NCI-H146 treated with DMSO at 0.1 percent for 48 hours (cell line): ENCODE measurements around the gene CMIP.

Experiments
- DNase-seq: peaks from one replicate; lab custom pipeline; 2025; ENCODE audit not compliant: unreplicated experiment; lab: John Stamatoyannopoulos, UW

The CMIP gene

GRCh38 chr16:81492965-81493754, 48.6 kb downstream of the CMIP start:
- DNase-seq, result no peak

DNA sequence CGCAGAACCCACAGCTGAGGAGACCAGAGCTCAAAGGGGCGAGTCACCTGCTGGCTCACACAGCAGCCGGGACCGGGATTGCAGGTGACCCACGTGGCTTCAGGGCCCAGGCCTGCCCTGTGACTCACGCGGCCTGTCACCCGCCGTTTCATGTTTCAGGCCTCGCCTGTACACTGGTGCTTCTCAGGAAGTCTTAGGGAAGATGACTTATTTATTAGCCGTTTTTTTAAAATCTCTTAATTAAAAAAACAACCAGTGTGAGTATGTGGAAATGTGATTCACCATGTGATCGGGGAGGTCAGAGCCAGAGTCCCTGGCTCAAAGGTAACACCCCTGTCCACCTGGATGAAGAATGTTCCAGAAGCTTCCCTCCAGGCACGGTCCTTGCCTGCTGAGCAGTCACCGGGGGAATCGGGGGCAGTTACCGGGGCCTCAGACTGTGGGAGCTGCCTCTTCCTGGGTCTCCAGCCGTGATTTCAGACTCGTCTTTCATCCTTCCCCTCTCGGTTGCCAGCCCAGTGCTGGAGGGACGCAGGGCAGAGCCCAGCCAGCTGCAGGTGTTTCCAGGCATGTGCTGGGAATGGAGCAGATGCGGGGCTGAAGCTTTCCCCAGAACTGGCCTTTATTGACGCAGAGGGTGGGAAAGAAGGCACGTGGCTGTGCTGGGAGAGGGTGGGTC, 49.3 kb downstream of the CMIP start:
- no peak for DNase-seq

- no peak for DNase-seq
These were observed 49.8 kb downstream of the CMIP start for GRCh38 chr16:81494434-81494806.

- no peak for DNase-seq
These were observed 50.3 kb downstream of the CMIP start for GRCh38 chr16:81494888-81495287.

- no peak for DNase-seq
These were observed 51.0 kb downstream of the CMIP start for GRCh38 chr16:81495321-81496234.

GRCh38 chr16:81496321-81496720, 51.7 kb downstream of the CMIP start:
- DNase-seq, result no peak

DNA sequence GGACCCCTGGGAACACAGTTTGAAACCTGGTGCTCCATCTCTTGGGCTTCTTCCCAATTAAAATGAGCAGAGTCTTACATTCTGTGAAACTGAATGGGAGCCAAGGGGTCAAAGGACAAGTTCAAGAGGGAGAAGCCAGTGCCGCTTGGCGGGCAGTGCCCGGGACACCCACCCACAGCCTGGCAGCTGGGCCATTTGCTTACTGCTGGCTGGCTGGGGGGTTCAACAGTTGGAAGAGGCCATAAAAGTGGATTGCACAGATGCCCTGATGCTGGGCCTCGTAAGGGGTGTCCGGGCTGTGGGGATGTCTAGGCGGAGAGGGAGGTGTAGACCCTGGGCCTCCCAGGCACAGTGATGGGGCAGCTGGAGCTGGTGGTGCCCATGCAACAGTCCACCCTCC, 52.1 kb downstream of the CMIP start:
- DNase-seq, result no peak

DNA sequence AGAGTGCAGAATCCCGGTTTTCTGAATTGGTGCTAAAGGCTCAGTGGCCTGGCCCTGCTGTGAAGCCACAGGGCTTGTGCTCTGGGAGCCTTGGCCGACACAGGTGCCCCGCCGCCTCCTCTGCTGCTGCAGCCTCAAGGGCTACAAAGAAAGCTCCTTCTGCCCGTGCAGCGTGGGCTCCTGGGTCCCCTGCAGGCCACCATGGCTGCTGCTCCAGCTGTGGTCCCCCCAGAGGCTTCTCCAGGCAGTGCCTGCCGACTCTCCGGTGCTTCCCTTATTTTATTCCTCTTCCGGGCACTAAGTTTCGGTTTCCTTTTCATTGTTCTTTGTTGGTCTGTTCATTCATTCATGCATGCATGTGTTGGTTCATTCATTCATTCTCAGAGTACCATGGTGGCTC, 53.1 kb downstream of the CMIP start:
- DNase-seq, result no peak

- no peak for DNase-seq
These were observed 53.7 kb downstream of the CMIP start for GRCh38 chr16:81498351-81498750.

DNA sequence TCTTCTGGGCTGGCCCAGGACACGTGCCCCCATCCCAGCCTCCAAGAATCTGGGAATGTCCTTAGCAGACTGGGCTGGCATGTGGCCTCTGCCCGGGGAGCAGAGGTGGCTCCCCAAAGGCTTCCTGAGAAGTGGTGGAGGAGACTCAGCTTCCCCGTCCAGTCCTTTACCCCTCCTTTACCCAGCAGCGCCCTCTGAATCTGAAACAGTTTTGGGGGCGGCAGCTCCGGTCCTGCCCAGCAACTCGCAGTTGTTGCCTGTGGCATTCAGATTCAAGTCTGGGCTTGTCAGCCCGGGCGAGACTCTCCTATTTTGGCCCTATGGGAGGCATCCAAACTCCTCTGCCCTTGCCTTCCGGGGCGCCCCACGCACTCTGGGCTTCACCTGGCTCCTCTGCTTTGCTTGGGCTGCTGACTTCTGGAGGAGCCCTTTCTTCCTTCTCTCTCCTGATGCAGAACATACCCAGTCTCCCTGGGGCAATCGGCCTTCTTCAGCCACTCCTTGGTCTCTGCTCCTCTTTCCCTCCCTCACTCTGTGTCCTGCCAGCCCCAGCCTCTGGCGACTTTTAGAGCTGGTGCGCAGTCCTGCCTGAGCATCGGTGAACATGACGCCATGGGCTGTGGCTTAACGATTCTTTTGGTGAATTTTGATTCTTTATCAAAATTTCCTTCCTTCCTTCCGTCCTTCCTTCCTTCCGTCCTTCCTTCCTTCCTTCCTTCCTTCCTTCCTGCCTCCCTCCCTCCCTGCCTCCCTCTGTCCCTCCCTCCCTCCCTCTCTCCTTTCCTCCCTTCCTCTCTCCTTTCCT, 55.2 kb downstream of the CMIP start:
- no peak for DNase-seq

GRCh38 chr16:81500833-81501521, 56.4 kb downstream of the CMIP start:
- no peak for DNase-seq

- no peak for DNase-seq
These were observed 57.9 kb downstream of the CMIP start for GRCh38 chr16:81502396-81503070.

- no peak for DNase-seq
These were observed 60.5 kb downstream of the CMIP start for GRCh38 chr16:81505011-81505661.

- DNase-seq, result no peak
These were observed 64.8 kb downstream of the CMIP start for GRCh38 chr16:81509404-81509803.

- no peak for DNase-seq
These were observed 65.4 kb downstream of the CMIP start for GRCh38 chr16:81510016-81510415.

- DNase-seq, result no peak
These were observed 66.8 kb downstream of the CMIP start for GRCh38 chr16:81511371-81511770.

DNA sequence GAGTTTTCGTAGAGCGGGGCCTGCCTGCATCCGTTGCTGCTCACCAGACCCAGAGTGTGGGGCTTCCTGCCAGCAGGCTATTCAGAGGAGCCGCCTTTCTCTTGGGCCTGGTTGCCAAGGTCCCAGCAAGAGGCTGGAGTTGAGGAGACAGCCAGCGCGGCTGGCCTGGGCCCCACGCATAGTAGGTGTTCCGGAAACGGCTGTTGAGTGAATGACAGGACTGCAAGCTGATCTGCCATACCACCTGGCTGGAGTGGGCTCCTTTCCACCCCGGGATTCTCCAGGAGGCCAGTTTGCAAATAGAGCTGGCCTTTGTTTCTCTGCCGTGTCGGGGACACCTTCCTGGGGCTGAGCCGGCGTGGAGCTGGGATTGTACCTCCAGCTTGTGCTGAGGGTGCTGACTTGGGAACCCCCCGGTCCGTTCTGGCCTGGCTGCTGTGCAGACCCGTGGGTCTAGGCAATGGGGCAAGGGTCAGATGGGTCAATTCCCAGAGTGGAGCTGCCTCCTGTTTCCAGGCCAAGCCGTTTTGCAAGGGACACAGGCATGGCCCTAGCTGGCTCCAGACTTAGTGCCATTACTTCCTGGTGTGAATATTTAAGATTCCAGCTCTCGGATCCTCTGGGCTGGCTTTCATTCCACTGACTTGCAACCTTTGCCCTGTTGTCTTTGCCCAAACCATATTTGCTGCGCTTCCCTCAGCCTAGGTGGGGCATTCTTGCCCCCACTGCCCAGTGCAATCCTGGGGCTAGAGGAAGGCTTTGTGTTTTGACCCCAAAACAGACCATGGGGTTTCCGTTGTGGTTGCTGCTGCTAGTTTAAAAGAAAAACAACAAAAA, 68.8 kb downstream of the CMIP start:
- DNase-seq, result no peak

GRCh38 chr16:81514041-81514559, 69.5 kb downstream of the CMIP start:
- no peak for DNase-seq
